Measurements from ENCODE around the gene MIER2.

DNA sequence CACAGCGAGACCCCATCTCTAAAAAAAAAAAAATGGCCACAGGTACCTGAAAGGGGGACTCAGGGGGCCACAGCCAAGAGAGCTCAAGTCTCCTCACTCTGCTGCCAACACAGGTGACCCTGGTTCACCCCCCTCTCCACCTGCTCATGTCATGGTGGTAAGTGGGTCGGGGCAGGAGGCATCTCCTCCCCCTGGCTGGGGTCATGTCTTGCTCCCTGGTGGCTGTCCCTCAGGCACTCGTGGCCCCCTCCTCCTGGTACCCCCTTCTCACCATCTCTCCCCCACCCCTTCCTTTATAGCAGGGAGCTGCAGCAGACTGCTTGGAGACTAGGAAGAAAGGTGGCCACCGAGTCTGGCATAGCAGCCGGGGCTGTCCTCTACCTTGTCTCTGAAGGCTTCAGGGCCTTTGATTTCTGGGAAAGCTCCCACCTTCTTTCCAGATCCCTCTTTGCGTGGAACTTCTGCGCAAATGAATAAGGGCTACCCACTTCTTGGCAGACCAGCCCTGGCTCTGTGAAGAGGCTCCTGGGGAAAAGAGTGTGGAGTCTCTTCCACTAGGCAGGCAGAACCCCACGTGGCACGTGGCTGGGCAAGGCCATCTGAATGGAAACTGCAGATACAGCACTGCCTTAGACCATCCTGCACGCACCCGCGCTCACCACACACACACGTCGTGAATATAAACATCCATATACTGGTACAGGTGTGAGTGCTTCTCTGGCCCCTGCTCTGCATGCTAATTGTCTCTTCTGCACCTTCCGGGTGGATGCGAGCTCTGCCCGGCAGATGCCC, 20.1 kb upstream of the MIER2 start:
- TF ChIP-seq, protein P1, sequence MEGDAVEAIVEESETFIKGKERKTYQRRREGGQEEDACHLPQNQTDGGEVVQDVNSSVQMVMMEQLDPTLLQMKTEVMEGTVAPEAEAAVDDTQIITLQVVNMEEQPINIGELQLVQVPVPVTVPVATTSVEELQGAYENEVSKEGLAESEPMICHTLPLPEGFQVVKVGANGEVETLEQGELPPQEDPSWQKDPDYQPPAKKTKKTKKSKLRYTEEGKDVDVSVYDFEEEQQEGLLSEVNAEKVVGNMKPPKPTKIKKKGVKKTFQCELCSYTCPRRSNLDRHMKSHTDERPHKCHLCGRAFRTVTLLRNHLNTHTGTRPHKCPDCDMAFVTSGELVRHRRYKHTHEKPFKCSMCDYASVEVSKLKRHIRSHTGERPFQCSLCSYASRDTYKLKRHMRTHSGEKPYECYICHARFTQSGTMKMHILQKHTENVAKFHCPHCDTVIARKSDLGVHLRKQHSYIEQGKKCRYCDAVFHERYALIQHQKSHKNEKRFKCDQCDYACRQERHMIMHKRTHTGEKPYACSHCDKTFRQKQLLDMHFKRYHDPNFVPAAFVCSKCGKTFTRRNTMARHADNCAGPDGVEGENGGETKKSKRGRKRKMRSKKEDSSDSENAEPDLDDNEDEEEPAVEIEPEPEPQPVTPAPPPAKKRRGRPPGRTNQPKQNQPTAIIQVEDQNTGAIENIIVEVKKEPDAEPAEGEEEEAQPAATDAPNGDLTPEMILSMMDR (IDR thresholded peaks at IDR 0.05; ENCODE audit: low read length), result no peak
- no peak for TF ChIP-seq EZH2phosphoT487 (IDR thresholded peaks at IDR 0.05; ENCODE audit: low read length)

Measured in MM.1S (cell line).